ENCODE measurements around the gene NXNL1.

NXNL1 gene

GRCh38 chr19:17448131-17448967, 12.4 kb downstream of the NXNL1 start, which contains the start of gene TMEM221:
Gene TMEM221, minus strand, starts transcription at chr19:17448668. Its CDS starts 206 bp downstream, at chr19:17448462.
- no peaks in the 10 kb centered on the region for H3K36me3 ChIP-seq (ENCODE audit: control insufficient read depth, low read depth, low read length)
- no peak within 1 kb of the TSS for H3K9ac ChIP-seq (ENCODE audit: low read length)
- H3K27ac ChIP-seq (ENCODE audit: low read length), result no peak within 1 kb of the TSS

GRCh38 chr19:17447704-17448130, 13.0 kb downstream of the NXNL1 start:
- H3K9ac ChIP-seq (ENCODE audit: low read length), result no peak overlapping the region
- no peaks in the 10 kb centered on the region for H3K36me3 ChIP-seq (ENCODE audit: control insufficient read depth, low read depth, low read length)
- H3K4me1 ChIP-seq (ENCODE audit: control insufficient read depth, low read depth, low read length), result no peaks in the 10 kb centered on the region
- H3K9me3 ChIP-seq (ENCODE audit: control insufficient read depth, low read depth, low read length), result no peaks in the 10 kb centered on the region
- peak overlapping the region; percentile 44 for H3K4me3 ChIP-seq (ENCODE audit: low read length)
- no peak overlapping the region for H3K27ac ChIP-seq (ENCODE audit: low read length)
- peaks cover 23% of the 10 kb centered on the region for H3K27me3 ChIP-seq (ENCODE audit: control insufficient read depth, insufficient read depth, low read length)

More at GRCh38 chr19:17448131-17448967, 12.4 kb downstream of the NXNL1 start, which contains the start of gene TMEM221:
- no peaks in the 10 kb centered on the region for H3K4me1 ChIP-seq (ENCODE audit: control insufficient read depth, low read depth, low read length)
- H3K9me3 ChIP-seq (ENCODE audit: control insufficient read depth, low read depth, low read length), result no peaks in the 10 kb centered on the region
- H3K4me3 ChIP-seq (ENCODE audit: low read length), result peak within 1 kb of the TSS; percentile 44
- peaks cover 23% of the 10 kb centered on the region for H3K27me3 ChIP-seq (ENCODE audit: control insufficient read depth, insufficient read depth, low read length)

- Histone ChIP-seq H3K4me3 (ENCODE audit: low read length) (no peak overlapping the region), H3K9ac (ENCODE audit: low read length) (no peak overlapping the region), H3K36me3 (ENCODE audit: control insufficient read depth, low read depth, low read length) (no peaks in the 10 kb centered on the region), H3K9me3 (ENCODE audit: control insufficient read depth, low read depth, low read length) (no peaks in the 10 kb centered on the region), H3K4me1 (ENCODE audit: control insufficient read depth, low read depth, low read length) (no peaks in the 10 kb centered on the region), H3K27ac (ENCODE audit: low read length) (no peak overlapping the region), H3K27me3 (ENCODE audit: control insufficient read depth, insufficient read depth, low read length) (peaks cover 23% of the 10 kb centered on the region)
Observed at GRCh38 chr19:17445526-17446165, 15.1 kb downstream of the NXNL1 start.

- no peaks in the 10 kb centered on the region for H3K9me3 ChIP-seq (ENCODE audit: control insufficient read depth, low read depth, low read length)
- H3K4me3 ChIP-seq (ENCODE audit: low read length), result no peak overlapping the region
- H3K9ac ChIP-seq (ENCODE audit: low read length), result no peak overlapping the region
- H3K4me1 ChIP-seq (ENCODE audit: control insufficient read depth, low read depth, low read length), result no peaks in the 10 kb centered on the region
- no peak overlapping the region for H3K27ac ChIP-seq (ENCODE audit: low read length)
- H3K36me3 ChIP-seq (ENCODE audit: control insufficient read depth, low read depth, low read length), result no peaks in the 10 kb centered on the region
- peaks cover 10% of the 10 kb centered on the region for H3K27me3 ChIP-seq (ENCODE audit: control insufficient read depth, insufficient read depth, low read length)
Observed at GRCh38 chr19:17441241-17442021, 19.3 kb downstream of the NXNL1 start.

GRCh38 chr19:17436874-17437267, 23.9 kb downstream of the NXNL1 start:
- H3K9me3 ChIP-seq (ENCODE audit: control insufficient read depth, low read depth, low read length), result no peaks in the 10 kb centered on the region
- no peaks in the 10 kb centered on the region for H3K4me1 ChIP-seq (ENCODE audit: control insufficient read depth, low read depth, low read length)
- no peaks in the 10 kb centered on the region for H3K27me3 ChIP-seq (ENCODE audit: control insufficient read depth, insufficient read depth, low read length)
- no peaks in the 10 kb centered on the region for H3K36me3 ChIP-seq (ENCODE audit: control insufficient read depth, low read depth, low read length)
- no peak overlapping the region for H3K9ac ChIP-seq (ENCODE audit: low read length)
- no peak overlapping the region for H3K4me3 ChIP-seq (ENCODE audit: low read length)
- H3K27ac ChIP-seq (ENCODE audit: low read length), result no peak overlapping the region

GRCh38 chr19:17436094-17436873, 24.4 kb downstream of the NXNL1 start:
- Histone ChIP-seq H3K27me3 (ENCODE audit: control insufficient read depth, insufficient read depth, low read length) (no peaks in the 10 kb centered on the region), H3K9ac (ENCODE audit: low read length) (no peak overlapping the region), H3K4me1 (ENCODE audit: control insufficient read depth, low read depth, low read length) (no peaks in the 10 kb centered on the region), H3K36me3 (ENCODE audit: control insufficient read depth, low read depth, low read length) (no peaks in the 10 kb centered on the region), H3K27ac (ENCODE audit: low read length) (no peak overlapping the region), H3K9me3 (ENCODE audit: control insufficient read depth, low read depth, low read length) (no peaks in the 10 kb centered on the region), H3K4me3 (ENCODE audit: low read length) (no peak overlapping the region)

- Histone ChIP-seq H3K9ac (ENCODE audit: low read length) (no peak overlapping the region), H3K4me3 (ENCODE audit: low read length) (no peak overlapping the region), H3K36me3 (ENCODE audit: control insufficient read depth, low read depth, low read length) (no peaks in the 10 kb centered on the region), H3K27me3 (ENCODE audit: control insufficient read depth, insufficient read depth, low read length) (no peaks in the 10 kb centered on the region), H3K9me3 (ENCODE audit: control insufficient read depth, low read depth, low read length) (no peaks in the 10 kb centered on the region), H3K4me1 (ENCODE audit: control insufficient read depth, low read depth, low read length) (no peaks in the 10 kb centered on the region), H3K27ac (ENCODE audit: low read length) (no peak overlapping the region)
Observed at GRCh38 chr19:17435218-17435617, 25.5 kb downstream of the NXNL1 start.

- H3K36me3 ChIP-seq (ENCODE audit: control insufficient read depth, low read depth, low read length), result no peaks in the 10 kb centered on the region
- H3K27ac ChIP-seq (ENCODE audit: low read length), result no peak overlapping the region
- H3K4me1 ChIP-seq (ENCODE audit: control insufficient read depth, low read depth, low read length), result no peaks in the 10 kb centered on the region
- H3K9me3 ChIP-seq (ENCODE audit: control insufficient read depth, low read depth, low read length), result no peaks in the 10 kb centered on the region
- no peaks in the 10 kb centered on the region for H3K27me3 ChIP-seq (ENCODE audit: control insufficient read depth, insufficient read depth, low read length)
- H3K9ac ChIP-seq (ENCODE audit: low read length), result no peak overlapping the region
- no peak overlapping the region for H3K4me3 ChIP-seq (ENCODE audit: low read length)
Observed at GRCh38 chr19:17431417-17431816, 29.3 kb downstream of the NXNL1 start.

GRCh38 chr19:17429641-17430113, 31.0 kb downstream of the NXNL1 start:
- H3K27ac ChIP-seq (ENCODE audit: low read length), result no peak overlapping the region
- no peaks in the 10 kb centered on the region for H3K36me3 ChIP-seq (ENCODE audit: control insufficient read depth, low read depth, low read length)
- no peak overlapping the region for H3K9ac ChIP-seq (ENCODE audit: low read length)
- no peak overlapping the region for H3K4me3 ChIP-seq (ENCODE audit: low read length)
- no peaks in the 10 kb centered on the region for H3K9me3 ChIP-seq (ENCODE audit: control insufficient read depth, low read depth, low read length)
- H3K4me1 ChIP-seq (ENCODE audit: control insufficient read depth, low read depth, low read length), result no peaks in the 10 kb centered on the region
- H3K27me3 ChIP-seq (ENCODE audit: control insufficient read depth, insufficient read depth, low read length), result no peaks in the 10 kb centered on the region

- Histone ChIP-seq H3K4me1 (ENCODE audit: control insufficient read depth, low read depth, low read length) (peaks cover 3% of the 10 kb centered on the region), H3K9me3 (ENCODE audit: control insufficient read depth, low read depth, low read length) (no peaks in the 10 kb centered on the region), H3K9ac (ENCODE audit: low read length) (no peak overlapping the region), H3K27me3 (ENCODE audit: control insufficient read depth, insufficient read depth, low read length) (no peaks in the 10 kb centered on the region), H3K4me3 (ENCODE audit: low read length) (peak overlapping the region; percentile 49), H3K36me3 (ENCODE audit: control insufficient read depth, low read depth, low read length) (no peaks in the 10 kb centered on the region), H3K27ac (ENCODE audit: low read length) (no peak overlapping the region)
Observed at GRCh38 chr19:17424743-17425365, 35.9 kb downstream of the NXNL1 start.

All from iPS-18a (cell line).